HG02981 (cell line): ENCODE data around the gene ANK2.

Experiments
- ATAC-seq: cut with Tn5 transposase; IDR thresholded peaks from one replicate; pipeline ENCODE4 v1.9.1; 2021; ENCODE audit warnings: mild to moderate bottlenecking, moderate library complexity; ENCODE audit not compliant: unreplicated experiment

The ANK2 gene

DNA sequence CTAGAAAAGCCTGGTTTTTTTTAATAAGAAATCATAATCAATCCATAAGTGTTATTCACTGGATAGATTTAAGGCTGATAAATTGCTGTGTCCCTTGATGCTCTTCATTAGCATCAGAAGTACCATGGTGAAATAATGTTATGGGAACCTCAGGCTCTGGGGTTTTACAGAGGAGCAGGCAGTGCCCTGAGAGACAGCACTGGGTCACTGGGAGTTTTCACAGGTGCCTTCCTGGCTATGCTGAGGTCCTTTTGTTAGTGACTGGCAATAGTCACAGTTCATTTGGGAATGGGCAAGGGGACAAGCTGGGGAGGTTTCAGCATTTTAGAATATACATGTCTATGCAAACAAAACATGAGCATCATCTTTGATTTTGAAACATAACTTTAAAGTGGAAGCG is 38.6 kb downstream of the ANK2 start:
- ATAC-seq = no peak

- no peak for ATAC-seq
Measured at GRCh38 chr4:113090954-113091353, 41.5 kb downstream of the ANK2 start.

- no peak for ATAC-seq
Measured at GRCh38 chr4:113094331-113094730, 44.9 kb downstream of the ANK2 start.

GRCh38 chr4:113094802-113095201 is 45.3 kb downstream of the ANK2 start:
- no peak for ATAC-seq

GRCh38 chr4:113101669-113102068 is 52.2 kb downstream of the ANK2 start:
- ATAC-seq = no peak

- no peak for ATAC-seq
Measured at GRCh38 chr4:113103556-113103955, 54.1 kb downstream of the ANK2 start.

GRCh38 chr4:113106108-113106507 is 56.7 kb downstream of the ANK2 start:
- no peak for ATAC-seq

DNA sequence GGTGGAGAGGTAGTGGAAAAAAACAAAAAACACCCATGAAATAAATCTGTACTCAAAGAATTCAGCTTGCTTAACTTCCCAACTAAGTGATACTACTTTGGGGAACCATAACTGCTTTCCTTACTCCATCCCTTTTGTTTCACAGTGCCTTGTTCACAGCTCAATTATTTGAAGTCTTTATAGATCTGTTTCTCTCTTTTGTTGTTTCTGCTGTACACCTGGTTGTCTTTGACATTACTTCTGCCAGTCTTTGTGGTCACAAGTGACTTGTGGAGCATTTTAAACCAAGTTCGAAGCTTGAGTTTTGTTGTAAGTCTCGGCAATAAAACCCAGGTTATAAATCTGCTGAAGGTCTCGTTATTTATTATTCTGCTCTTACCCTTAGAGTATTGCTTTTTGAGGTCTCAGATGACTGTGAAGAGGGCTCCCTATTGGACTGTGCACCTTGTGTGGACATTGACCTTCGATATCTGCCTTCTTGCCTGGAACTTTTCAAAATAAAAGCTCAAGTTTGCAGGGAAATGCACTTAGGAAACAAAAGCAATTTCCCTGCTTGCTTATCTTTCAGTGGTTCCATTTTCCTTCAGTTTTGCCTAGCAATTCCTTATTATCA is 59.8 kb downstream of the ANK2 start:
- no peak for ATAC-seq

DNA sequence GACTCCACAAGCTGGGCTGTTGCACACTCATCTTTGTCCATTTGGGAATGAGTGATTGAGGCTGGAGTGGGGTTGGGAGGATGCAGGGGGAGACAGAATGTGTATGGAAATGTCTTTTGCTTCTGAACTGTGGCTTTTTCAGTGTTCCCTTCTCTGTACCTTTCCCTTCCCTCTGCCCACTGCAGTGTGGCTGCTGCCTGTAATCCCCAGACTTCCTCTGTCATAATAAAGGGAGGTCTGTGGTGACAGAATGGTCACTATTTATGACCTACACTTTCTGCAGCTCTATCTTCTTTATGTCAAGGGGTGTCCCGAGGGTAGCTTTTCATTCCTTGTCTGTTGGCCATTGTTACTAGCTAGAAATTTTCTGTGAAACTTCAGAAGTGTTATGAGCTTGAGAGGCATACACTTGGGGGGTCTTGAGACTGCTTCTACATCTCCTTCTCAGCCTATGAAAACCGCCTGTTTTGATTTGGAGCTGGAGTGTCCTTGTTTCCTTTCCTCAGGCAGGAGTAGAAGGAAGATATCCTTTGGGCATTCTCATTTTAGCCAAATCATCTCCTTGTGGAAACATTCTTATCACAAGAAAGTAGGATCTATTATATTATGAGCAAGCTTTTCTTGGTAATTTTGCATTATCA is 63.0 kb downstream of the ANK2 start:
- no peak for ATAC-seq

- no peak for ATAC-seq
Measured at GRCh38 chr4:113113151-113113550, 63.7 kb downstream of the ANK2 start.

DNA sequence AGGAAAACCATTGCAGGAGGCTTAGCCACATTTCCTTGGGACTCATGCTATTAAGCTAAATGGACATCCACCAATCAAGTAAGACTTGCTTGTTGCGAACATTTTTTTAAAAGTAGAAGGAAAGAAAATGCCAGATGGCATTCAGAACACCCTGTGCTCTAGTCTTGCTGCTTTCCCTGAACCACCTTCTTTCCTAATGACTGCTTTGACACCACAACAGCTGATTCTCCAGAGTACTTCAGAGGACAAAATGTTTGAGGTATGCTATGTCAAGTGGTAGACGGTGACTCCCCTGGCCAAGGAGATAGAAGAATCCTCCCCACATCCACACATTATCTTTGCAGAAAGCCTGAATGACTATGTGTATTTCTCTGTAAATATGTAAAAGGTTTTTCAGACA is 65.4 kb downstream of the ANK2 start:
- ATAC-seq = no peak

DNA sequence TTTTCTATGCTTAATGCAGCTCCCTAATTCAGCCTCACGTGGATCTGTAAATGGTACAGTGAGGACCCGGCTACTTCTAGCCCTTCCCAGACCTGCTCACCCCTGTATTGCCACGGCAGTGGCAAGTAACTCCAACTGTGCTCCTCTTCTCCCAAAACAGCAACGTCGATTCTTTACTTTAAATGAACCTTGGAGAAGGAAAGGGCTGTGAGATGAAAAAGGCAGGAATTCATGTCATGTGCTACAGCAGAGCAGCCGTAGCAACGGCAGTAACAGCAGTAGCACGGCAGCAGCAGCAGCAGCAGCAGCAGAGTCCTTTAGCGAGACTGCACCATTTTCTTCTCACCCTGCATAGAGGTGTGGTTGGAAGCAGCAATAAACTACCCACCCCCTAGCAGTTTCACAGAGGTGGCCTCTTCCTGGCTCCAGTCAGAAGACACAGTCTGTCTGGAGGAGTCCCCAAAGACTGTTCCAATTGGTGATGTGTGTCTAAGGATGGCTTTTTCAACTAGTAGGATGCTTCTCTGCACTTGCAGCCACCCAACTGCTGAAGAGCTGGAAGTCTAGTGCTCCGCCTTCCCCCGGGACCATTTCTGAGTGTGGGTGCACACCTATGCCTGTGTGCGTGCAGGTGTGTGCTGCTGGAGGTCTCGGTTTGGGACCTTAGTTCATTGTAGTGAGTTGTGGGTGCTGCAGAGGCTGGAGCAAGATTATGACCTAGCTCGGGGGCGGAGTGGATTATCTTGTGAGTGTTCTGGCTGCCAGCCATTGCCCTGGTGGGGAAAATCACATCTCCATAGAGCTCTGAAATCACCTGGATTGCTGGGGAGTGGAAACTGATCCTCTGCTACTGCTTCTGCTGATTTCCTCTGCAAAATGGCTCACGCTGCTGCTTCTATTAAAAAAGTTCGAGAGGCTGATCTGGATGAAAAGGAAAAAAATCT is 67.2 kb downstream of the ANK2 start:
- ATAC-seq = no peak

DNA sequence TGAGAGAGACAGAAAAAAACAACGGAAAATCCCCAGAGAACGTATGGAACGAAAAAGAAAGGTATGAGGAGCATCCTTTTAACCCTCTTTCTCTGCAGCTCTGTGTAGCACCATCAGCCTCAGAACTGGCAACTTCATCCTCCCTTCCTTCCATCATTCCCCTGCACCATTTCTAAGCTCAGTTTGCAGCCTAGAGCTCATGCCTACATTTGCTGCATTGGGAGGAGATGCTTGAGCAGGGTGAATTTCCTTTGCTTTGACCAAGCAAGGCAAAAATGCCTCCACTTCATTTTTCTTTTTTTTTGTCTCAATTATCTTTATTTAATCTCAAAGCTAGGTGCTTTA is 67.9 kb downstream of the ANK2 start:
- no peak for ATAC-seq

DNA sequence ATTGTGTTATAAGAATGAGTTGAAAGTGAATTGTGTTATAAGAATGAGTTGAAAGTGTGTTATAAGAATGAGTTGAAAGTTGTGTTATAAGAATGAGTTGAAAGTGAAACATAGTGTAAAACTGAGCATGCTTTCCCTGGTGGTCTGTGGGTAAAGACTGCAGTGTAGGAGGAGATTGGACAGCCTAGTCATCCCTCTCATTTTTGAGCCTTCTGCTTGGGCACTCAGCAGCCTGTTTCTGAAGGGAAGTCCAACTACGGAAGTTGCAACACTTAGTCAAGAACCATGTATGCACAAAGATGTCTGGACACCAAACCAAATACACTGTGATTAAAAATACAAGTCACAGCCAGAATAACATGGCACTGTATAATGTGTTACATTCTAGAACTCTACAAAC is 72.6 kb downstream of the ANK2 start:
- ATAC-seq = peak; percentile 57

DNA sequence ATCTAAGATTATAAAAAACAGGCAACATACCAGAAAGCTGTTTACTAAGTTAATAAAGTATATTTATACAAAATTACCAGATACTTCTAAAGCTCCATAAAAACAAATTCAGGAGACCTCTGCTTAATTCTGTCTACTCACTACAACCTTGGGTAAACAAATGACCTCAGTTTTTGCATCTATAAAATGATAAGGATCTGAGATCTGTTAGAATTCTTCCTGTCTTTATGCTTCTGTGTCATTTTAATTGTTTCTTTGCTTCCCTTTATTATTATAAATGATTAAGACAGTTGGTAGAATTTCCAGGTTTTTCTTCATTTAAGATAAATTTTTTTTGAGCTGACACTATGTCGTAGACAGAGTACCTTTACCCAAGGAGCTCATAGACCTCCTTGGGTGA is 76.0 kb downstream of the ANK2 start:
- ATAC-seq = no peak

DNA sequence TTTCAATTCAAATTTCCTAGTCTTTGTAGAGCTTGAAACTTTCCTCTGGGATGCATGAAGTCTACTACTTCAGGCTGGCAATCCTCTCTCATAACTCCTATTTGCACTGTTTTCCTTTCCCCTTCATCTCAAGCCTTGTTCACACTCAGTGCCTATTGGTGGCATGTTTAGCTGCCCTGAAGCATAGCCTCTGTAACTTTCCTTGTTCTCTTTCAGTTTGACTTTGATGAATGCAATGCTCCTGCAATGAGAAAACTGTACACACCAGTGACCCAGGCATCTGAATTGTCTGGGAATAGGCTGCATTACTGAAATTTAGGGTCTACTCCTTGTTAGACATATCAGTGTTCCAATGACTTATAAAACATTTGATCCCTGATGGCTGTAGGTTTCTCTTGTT is 81.7 kb downstream of the ANK2 start:
- no peak for ATAC-seq

GRCh38 chr4:113131621-113132020 is 82.2 kb downstream of the ANK2 start:
- no peak for ATAC-seq

GRCh38 chr4:113141901-113142346 is 92.5 kb downstream of the ANK2 start:
- no peak for ATAC-seq

DNA sequence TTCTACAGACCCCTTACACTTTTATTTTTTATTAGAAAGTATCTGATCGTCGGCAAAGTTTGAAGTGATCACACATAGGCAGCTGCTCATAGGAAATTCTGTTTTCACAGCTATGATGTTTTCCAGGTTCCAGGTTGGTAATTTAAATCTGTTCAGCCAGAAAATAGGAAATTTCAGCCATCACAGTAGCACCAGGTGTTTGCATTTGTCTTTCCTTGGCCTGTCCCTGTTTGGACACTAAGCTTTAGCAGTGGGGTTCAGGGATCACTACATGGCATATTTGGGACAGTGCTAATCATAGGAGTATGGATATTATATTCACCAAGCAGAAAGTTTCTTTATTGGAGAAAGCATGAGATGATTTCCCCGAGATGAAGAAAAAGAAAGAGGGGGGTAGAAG is 92.9 kb downstream of the ANK2 start:
- no peak for ATAC-seq

DNA sequence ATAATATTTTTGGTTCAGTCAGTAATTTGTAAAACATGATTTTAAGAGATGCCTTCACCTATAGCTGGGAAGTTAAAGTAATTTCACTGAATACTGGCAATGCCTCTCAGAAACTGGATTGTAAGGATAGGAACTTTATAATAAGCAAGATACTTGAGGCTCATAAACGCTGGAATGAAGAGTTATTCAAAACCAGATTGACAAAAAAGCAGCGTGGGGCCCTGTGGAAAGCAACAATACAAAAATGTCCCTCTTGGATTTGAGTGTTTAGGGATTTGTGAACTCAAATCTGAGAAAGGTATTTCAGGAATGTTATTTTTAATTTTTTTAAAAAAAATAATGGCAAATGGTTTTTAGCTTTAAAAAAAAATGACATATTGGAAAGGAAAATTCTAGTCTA is 94.6 kb downstream of the ANK2 start:
- ATAC-seq = no peak

- ATAC-seq = no peak
Measured at GRCh38 chr4:113145147-113145518, 95.7 kb downstream of the ANK2 start.
